HG02884 (cell line): ENCODE results near the gene RNF11.
"Not testable (repeated sequence)": the region's sequence is repeated elsewhere in the genome, so short reads cannot be mapped to it uniquely, and the experiment has no call there.

Experiments used
- ATAC-seq: cut with Tn5 transposase; IDR thresholded peaks from one replicate; pipeline ENCODE4 v1.9.1; 2021; ENCODE audit warnings: mild to moderate bottlenecking, moderate library complexity; ENCODE audit not compliant: unreplicated experiment

The RNF11 gene, protein sequence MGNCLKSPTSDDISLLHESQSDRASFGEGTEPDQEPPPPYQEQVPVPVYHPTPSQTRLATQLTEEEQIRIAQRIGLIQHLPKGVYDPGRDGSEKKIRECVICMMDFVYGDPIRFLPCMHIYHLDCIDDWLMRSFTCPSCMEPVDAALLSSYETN

DNA sequence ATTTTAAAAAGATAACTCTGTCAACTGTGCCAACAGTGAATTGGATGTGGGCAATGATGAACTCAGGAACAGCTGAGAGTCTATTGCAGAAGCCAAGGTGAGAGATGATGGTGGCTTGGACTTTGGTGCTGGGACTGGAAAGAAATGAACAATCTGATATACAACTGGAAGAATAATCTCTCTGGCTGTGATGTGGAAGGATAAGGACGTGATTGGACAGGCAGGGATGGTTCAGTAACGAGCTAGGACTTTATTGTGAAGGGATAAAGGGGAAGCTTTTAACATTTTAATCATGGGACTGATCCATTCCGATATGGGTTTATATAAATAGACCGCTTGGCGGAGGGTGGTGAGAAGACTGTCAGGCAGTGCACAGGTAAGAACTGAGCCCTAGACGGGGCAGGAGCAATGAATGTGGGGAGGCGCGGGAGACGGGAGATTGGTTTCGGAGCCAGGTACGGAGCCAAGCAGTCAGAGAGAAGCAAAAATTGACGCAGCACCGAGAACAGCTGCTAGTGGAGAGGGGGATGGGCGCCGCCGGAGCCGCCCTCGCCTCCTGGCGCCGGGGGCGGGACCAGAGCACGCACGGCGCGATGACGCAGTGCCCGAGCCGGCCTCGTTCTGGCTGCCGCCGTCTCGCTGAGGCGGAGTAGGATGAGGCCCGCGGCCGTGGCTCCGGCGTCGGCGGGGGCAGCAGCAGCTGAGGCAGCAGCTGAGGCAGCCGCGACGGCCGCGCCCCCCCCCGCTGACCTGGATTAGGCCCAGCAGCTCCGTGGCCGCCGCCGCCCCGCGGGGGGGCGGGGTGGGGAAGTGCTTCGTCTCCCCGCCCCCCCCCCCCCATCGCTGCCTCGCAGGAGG is at the start of gene RNF11:
TSS of gene RNF11 (plus strand) at position 601 of the 858 bp plus-strand sequence. CDS start 484 bp downstream, outside the sequence.
- ATAC-seq, result peak; percentile 73

DNA sequence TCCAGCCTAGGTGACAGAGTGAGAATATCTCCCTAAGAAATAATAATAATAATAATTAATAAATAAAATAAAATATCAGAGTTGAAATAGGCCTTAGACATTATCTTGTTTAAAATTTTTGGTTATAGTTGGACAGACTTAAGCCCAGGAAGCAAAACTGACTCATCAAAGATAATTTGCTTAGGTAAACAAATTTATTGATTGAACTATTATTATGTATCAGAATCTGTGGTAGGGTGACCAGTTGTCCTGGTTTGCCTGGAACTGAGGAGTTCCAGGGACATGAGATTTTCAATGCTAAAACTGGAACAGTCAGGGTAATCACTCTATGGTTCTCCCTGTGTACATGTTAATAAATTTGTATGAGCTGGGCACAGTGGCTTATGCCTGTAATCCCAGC is 47.8 kb upstream of the RNF11 start:
- ATAC-seq, result no peak

DNA sequence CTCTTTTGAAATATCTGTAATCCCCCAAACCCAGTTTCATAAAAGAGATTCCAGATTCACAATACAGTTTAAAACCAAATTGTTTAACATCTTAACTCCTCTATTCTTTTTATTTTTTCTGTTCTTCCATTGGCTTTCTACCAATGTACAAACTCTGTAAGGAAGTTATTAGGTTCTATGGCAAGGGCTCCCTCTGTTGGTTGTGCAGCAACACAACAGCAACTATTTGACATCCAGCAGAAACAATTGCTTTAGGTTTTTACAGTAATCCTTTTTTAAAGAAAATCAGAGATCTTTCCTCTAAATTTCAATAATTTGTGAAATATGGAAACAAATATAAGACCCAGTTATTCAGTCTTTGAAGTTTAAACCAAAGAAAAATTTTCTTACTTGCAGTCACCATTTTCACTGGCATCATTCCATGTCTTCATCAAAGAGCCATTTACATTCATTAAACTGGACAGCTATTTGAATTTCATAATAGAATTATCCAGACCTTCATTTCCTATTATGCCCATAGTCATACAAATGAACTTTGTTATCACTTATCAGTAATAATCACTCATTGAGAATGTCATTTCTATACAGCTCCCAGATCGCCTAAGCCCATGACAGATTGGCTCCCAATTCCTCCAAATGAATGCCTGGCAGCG is 46.5 kb upstream of the RNF11 start:
- ATAC-seq, result no peak

DNA sequence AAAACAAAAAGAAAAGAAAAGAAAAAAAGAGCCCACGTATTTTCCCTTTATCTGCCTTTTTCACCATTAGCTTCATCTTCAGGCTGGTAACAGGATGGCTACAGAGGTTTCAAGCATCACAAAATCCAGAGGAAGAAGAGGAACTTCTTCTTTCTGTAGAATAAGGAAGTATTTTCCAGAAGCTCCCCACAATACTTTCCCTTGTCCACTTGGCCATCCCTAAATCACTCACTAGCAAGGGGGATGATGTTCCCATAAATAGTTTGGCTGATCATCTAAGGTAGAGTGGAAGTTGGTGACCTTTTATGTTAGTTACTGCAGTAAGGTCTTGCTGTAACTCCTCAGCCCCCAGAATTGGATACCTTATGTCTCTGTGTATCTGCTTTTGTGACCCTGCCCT is 45.1 kb upstream of the RNF11 start:
- no peak for ATAC-seq

DNA sequence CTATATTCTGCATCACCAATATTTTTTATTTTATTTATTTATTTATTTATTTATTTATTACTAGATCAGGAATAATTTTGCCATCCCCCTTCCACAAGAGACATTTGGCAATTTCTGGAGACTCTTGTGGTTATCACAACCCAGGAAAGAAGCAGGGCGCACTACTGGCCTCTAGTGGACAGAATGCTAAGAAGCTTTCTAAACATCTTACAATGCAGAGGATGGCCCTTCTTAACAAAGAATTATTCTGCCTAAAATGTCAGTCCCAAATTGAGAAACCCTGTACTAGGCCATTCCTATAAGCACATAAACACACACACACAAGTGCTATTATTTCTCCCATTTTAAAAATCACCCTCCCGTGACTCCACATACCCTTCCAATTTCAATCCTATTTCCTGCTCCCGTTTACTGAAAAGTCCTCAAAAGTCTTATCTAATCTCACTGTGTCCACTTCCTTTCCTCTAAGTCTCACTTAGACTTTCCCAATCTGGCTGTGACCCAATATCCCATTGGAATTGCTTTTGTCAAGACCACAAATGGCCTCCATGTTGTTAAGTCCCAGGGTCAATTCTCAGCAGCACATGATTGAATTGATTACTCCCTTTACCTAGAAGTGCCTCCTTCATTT is 43.7 kb upstream of the RNF11 start:
- no peak for ATAC-seq

- no peak for ATAC-seq
Observed at GRCh38 chr1:51193564-51193963, 42.5 kb upstream of the RNF11 start.

- peak; percentile 63 for ATAC-seq
Observed at GRCh38 chr1:51203121-51203873, 32.8 kb upstream of the RNF11 start.

DNA sequence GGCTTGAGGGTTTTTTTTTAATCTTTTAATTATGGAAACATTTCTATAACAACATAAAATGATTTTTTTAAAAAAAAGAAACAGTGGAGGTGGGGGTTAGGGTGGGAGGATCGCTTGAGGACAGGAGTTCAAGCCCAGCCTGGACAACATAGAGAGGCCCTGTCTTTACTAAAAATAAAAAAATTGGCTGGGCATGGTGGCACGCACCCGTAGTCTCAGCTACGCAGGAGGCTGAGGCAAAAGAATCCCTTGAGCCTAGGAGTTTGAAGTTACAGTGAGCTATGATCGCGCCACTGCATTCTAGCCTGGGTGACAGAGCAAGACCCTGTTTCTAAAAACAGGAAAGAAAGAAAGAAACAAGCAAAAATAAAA is 32.2 kb upstream of the RNF11 start:
- no peak for ATAC-seq

DNA sequence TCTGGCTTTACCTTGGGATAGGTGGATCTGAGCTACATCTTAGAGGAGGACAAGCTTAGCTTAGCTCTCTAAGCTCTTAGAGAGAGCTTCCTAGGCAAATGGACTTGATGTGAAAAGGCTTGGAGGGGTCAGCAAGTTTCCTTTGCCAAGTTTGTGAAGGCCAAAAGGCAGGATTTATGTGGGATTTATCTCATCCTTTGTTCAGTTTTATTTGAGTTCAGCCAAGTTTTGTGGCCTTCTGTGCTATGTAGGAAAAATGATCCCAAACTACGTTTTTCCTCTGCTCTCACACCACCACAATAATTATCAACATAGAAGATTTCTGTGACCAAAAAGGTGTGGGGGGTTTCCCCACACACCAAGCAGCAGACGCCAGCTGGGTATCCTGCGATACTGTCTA is 26.0 kb upstream of the RNF11 start:
- ATAC-seq, result no peak

GRCh38 chr1:51210676-51211075 is 25.4 kb upstream of the RNF11 start:
- no peak for ATAC-seq

DNA sequence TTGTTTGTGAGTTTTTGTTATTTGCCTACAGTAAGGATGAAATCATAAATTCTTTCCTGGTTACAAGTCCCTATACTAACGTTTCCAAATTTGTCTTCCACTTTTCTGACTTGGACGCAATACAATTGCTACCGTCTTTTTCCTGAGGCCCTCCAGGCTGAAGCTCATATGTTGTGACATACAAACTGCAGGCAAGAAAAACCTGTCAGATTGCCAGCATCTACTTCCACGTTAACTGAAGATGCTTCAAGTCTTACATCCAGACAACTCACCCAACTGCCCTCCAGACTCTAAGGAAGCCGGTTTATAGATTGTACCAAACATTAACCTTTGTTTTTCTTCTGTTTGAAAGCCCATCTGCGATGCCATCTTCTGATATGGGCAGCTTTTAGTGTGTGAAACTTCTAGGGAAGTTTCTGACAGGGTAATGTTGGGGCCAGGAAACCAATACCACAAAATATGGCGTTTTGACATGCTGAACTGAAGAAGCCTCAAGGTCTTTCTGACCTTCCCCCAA is 21.4 kb upstream of the RNF11 start:
- ATAC-seq, result no peak

DNA sequence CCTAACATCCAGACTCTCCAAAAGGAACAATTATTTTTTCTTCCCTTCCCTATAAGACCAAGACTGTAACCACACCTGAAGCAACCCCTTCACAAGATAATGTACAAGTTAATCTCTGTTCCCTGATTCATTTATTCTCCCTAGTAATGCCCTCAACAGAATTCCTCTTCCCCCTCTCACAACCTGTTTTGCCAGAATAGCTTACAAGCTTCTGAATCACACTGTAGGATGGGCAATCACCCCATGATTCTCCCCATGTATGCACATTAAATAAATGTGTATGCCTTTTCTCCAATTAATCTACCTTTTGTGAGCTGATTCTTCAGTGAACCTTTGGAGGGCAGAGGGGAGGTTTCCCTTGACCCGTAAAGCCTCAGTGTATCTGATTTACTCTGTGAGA is 20.9 kb upstream of the RNF11 start:
- ATAC-seq, result no peak

DNA sequence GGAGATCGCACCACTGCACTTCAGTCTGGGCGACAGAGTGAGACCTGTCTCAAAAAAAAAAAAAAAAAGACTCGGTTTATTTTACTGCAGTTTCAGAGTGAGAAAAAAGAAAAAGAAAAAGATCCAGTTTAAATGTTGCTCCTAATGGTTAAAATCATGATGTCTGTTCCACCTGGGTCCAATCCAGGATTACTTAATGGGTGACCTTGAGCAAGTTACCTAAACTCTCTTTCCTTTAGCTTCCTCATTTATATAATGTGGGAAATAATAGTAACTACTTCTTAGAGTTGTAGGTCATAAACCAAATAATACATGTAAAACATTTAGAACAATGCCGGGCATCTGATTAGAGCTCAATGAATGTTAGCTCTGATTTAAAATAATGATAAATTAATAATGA is 19.4 kb upstream of the RNF11 start:
- no peak for ATAC-seq

DNA sequence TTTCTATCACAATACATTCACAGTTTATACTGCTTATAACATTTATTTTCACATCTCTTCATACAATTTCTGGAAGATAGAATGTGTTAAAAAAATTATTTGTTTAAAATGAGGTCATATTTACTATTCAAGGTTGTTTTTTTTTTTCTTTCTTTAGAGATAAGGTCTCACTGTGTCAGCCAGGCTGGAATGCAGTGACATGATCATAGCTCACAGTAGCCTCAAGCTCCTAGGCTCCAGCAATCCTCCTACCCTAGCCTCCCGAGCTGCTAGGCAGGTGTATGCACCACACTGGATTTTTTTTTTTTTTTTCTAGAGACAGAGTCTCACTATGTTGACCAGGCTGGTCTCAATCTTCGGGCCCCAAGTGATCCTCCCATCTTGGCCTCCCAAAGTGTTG is 19.0 kb upstream of the RNF11 start:
- no peak for ATAC-seq

GRCh38 chr1:51218570-51218969 is 17.5 kb upstream of the RNF11 start:
- ATAC-seq, result no peak

DNA sequence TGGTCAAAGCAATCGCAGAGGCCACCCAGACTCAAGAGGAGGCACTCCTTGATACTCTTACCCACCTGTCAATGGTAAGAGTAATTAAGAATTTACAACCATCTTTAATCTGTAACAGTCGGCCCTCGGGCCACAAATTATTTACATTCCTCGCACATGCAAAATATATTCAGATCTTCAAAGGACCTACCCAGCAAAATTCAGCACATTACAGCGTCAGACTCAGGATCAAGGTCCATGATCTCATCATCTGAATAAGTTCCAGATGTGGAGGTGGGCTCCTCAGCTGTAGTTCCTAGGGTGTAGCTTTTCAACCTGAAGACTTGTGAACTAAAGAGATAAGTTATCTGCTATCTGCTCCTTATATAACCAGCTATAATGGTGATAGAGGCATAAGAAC is 17.1 kb upstream of the RNF11 start:
- no peak for ATAC-seq

- ATAC-seq, result not testable (repeated sequence)
Observed at GRCh38 chr1:51221529-51221928, 14.5 kb upstream of the RNF11 start.

GRCh38 chr1:51222136-51222787 is 13.8 kb upstream of the RNF11 start:
- ATAC-seq, result no peak

DNA sequence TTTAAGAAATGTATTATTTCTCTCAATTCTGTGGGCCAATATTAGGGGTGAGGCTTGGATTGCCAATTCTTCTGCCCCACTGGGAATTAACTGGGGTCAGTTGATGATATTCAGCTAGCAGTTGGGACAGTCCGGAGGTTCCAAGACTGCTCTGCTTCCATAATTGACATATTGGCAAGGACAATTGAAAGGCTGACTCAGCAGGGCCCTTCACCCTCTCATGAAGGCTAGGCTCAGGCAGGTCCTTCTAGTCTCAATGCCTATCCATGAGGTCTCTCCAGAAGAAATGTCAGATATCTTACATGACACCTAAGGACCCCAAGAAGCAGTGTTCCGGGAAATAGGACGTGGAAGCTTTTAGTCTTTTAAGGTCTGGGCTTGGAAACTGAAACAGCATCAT is 13.3 kb upstream of the RNF11 start:
- ATAC-seq, result no peak

- ATAC-seq, result no peak
Observed at GRCh38 chr1:51224255-51224654, 11.8 kb upstream of the RNF11 start.
